GM19193 (cell line): ENCODE measurements around the gene ACOX3.

ENCODE experiments used
- POLR2A ChIP-seq: IDR thresholded peaks from 4 replicates; pipeline ENCODE4 v1.6.1; 2011; ENCODE audit not compliant: insufficient read depth, insufficient read length; ENCODE audit errors: extremely low read depth

ACOX3 gene

DNA sequence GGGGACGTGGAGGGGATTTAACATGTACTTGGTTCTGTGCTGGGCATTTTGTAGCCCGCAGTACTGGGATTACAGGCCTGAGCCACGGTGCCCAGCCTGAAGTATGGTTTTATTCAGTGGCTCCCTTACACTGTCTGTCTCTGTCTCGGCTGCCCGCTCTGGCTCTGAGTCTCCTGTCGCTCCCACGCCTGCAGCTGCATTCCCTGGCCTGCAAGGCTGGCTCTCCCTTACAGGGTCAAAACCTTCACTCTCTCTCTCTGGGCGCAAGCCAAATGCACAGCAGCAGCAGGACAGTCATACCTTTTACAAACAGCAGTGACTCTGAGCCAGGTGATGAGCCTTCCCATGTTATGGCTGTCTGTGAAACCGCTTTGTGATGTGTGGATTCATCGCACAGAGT lies 98.8 kb downstream of the ACOX3 start:
- TF ChIP-seq POLR2A: no peak

DNA sequence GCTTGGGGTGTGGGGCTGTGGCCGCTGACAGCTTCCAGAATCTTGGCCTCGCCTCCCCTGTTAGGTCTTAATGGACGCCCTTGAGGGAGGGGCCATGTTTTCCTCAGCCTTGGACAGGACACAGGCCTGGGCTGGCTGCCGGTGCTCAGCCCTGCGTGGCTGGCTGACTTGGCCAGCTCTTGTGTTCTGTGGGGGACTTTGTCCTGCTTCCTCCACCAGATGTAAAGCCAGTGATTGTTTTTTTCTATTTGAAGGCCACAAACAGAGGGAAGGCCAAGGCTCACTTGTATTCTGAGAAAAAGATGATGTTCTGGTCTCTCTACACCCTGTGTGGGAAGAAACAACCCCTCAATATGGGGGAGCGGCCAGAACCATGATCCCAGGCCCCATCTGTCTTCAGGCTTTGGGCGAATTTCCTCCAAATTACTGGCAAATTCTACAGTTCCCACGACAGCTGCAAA lies 99.7 kb downstream of the ACOX3 start:
- no peak for TF ChIP-seq POLR2A

DNA sequence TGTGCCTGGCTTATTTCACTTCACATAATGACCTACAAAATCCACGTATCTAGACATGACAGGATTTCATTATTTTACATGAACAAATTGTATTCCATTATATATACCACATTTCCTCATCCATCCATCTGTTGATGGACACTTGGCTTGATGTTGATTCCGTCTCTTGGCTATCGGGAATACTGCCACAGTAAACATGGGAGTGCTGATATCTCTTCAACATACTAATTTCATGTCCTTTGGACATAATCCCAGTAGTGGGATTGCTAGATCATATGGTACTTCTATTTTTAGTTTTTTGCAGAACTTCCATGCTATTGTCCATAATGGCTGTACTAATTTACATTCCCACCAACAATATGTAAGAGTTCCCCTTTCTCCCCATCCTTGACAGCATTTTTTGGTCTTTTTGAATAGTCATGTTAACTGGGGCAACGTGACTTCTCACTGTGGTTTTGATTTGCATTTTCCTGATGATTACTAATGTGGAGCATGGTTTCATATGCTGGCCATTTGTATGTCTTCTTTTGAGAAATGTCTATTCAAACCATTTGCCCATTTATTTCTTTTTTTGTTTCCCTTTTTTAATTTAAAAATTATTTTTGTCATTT lies 102.1 kb downstream of the ACOX3 start:
- no peak for TF ChIP-seq POLR2A

GRCh38 chr4:8336412-8337075 lies 104.0 kb downstream of the ACOX3 start:
- no peak for TF ChIP-seq POLR2A

DNA sequence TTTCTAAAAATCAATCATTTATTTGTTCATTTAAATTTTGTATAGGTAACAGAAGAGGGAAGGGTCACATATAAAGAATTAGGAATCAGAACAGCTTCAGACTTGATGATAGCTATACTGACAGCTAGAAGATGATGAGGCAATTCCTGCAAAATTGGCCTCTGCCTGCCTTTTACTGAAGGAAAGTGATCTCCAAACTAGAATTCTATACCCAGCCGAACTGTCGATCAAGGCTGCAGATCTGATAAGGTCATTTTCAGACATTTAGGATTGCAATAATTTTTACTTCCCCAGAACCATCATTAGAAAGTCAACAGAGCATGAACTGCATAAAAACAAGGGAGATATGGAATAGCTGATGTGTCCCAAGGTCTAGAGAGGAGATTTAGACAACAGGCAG lies 104.7 kb downstream of the ACOX3 start:
- TF ChIP-seq POLR2A: no peak

- no peak for TF ChIP-seq POLR2A
Measured at GRCh38 chr4:8334786-8335460, 105.6 kb downstream of the ACOX3 start.

DNA sequence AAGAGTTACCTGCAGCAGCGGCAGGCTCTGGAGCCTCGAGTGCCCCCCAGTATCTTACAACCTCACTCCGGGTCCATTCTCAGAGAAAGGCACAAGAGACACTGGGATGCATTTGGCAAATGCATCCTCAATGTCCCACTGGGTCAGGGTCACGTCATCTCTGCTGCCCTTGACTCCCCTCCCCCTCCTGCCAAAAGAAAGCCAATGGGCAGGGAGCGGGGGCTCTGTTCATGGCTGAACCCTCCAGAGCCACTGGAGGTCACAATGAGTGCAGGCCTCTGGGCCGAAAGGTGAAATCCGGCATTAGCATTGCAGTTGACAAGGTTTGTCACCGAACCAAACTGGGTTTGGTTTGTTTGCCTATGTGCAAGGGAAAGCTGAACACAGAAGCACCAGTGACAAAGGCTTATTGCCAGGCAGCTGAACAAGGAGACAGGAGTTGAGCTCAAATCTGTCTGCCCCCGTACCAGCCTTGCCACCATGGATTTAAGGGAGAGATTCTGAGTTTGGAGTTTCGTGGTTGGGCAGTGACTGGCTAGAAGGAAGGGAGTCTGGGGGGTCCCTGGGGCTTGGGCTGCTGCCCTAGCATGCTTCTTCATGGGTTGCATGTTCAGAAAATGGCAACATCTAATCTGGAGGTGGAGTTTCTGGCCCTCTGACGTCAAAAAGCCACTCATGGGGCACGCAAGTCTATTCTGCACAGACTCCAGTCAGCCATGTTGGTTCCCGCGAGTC lies 106.6 kb downstream of the ACOX3 start:
- no peak for TF ChIP-seq POLR2A

DNA sequence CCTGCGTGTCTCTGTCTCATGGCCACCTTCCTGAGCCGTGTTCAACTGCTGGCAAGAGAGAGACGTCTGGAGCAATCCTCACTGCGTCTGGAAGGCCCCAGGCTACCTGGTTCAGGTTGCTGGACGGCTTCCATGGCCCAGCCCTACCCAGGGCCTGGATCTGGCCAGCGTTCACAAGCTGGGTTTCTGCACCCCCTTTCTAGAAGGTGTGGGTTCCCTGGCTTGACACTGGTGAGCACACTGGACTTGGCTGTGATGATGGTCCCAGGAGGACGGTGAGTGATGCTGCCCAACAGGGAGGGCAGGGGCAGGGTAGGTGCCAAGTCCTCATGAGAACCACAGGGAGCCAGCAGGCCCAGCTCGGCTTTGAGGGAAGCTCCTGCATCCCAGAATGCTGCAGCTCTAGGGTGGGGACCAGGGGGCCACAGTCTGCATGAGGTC lies 107.6 kb downstream of the ACOX3 start:
- TF ChIP-seq POLR2A: no peak

DNA sequence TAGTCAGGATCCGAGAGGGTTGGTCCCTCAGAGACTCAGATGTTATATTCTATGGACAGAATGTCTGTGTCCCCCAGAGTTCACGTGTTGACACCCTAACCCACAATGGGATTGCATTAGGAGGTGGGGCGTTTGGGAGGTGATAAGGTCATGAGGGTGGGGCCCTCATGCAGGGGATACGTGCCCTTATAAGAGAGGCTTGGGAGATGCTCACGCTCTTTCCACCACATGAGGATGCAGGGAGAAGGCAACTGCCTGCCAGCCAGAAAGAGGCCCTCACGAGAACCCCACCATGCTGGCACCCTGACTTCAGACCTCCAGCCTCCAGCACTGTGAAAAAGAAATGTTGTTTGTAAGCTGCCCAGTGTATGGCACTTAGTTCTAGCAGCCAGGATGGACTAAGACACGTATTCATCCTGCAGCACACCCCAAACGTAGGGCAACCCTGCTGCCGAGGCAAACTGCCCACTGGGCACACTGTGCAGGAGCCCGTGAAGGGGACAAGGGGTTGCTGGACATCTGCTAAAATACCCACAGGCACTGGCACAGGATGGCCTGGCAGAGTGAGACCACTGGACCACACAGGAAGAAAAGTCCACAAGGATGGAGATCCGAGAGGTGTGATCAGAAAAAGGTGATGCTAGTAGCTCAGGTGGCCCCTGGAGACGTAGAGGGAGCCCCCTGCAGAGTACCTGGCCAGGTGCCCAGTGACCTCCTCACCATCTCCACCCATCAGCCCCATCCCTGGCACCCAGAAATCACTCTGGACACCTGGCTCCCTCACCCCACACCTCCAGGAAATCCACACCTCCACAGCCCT lies 108.3 kb downstream of the ACOX3 start:
- TF ChIP-seq POLR2A: no peak

GRCh38 chr4:8331575-8331955 lies 109.0 kb downstream of the ACOX3 start:
- no peak for TF ChIP-seq POLR2A

DNA sequence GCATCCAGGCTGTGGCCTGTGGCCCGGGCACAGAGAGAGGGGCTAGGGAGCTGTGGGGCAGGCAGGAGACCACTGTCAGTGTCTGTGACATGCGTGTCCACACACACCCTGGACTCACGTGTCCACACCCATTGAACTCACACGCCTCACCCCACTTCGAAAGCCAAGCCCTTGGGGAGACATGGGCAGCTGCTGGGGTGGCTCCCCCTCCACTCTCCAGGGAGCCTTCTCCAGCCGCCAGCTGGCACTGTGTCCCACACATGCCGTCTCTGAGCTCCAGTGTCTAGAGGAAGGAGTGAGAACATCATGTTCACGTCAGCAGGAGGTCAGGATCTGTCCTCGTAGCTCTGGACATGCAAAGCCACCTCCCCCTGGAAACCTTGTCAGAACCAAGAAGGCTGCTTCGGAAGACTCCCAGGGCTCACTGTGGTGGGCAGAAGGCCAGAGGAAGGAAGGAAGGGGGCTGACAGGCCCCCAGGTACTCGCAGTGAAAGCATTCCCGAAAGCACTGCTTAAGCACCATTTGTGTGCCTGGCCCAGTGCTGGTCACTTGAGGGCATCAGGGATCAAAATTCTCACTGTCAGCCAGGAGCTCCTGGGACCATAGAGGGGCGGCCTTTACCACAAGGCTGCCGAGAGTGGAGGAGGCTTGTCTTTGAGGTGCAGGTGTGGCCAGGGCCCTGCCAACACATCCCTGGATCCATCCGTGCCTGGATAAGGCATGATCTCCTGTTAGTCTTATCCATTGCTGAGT lies 109.5 kb downstream of the ACOX3 start:
- no peak for TF ChIP-seq POLR2A

DNA sequence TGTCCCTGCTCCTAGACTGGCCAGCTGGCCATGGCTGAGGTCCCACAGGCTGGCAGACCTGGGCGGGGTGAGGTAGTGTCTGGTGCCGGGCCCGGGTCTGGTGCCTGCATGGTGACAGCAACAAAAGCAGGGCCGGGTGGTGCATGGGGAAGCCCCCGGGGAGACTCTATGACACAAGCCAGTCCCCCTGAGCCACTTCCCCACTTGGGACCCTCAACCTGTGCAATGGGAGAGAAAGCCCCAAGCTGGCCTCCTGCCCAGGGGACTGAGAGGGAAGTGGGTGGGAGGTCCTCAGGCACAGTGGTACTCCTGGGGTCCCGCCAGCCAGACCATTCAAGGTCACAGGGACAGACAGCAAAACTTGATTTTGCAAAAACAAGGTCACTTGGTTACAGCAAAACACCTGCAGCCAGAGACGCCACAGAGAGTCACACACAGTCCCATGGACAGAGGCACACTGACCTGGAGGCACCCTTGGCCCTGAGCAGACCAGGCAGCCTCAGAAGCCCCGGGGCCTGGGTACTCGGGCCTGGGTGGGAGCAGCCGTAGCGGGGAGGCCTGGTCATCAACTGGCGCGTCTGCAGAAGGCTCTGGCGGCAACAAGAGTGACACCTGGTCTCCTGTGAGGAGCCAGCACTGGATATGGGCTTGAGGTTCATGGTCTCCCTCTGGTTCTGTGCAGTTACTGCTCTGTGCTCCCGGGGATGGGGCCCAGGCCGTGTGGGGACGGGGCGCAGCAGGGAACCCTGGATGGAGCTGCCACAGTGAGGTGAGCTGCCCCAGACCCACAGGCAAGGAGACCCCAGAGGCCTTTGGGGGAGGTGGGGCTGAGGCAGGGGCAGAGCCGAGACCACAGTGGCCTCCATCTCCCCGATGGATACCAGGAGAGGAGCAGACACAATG lies 110.4 kb downstream of the ACOX3 start:
- no peak for TF ChIP-seq POLR2A

- no peak for TF ChIP-seq POLR2A
Measured at GRCh38 chr4:8329560-8329858, 111.0 kb downstream of the ACOX3 start.
